ENCODE results near the gene TRIL. TPM values are rescaled to one million over a fixed set of nuclear protein-coding genes. Genes with fewer than 3 reads are reported as not detected.

The TRIL gene
- total and polyA plus RNA-seq, 2 of the 4 experiments (the other 2 are of a cell fraction): under 0.01 to 0.09 TPM

- H3K27ac ChIP-seq (ENCODE audit: insufficient read depth, low read length): no peak overlapping the region
- ATAC-seq (ENCODE audit: low read depth): no peak; the same call in 1 of the 2 replicates
- no CpG with 5 or more reads among the region's 4 CpGs for WGBS, 2 experiments (ENCODE audit: extremely low coverage in 2 of 2, insufficient read length in 1 of 2)
- TF ChIP-seq CEBPB (IDR thresholded peaks at IDR 0.05; ENCODE audit: low read depth, low read length) (no peak), ELK1 (IDR thresholded peaks at IDR 0.05; ENCODE audit: borderline replicate concordance, low read depth, low read length) (no peak), RAD21 (IDR thresholded peaks at IDR 0.05; ENCODE audit: low read length) (no peak), POLR2A (IDR thresholded peaks at IDR 0.05; ENCODE audit: low read depth, low read length) (no peak), RFX5 (IDR thresholded peaks at IDR 0.05; ENCODE audit: low read depth, low read length) (no peak), CTCF (conservative IDR thresholded peaks at IDR 0.05; ENCODE audit: low read depth, low read length) (no peak), CHD1 (IDR thresholded peaks at IDR 0.05; ENCODE audit: low read depth, low read length) (no peak), SMC3 (IDR thresholded peaks at IDR 0.05; ENCODE audit: low read depth, low read length) (no peak), MXI1 (IDR thresholded peaks at IDR 0.05; ENCODE audit: borderline replicate concordance, low read depth, low read length) (no peak), BHLHE40 (IDR thresholded peaks at IDR 0.05; ENCODE audit: low read depth, low read length) (no peak), RCOR1 (IDR thresholded peaks at IDR 0.05; ENCODE audit: insufficient replicate concordance, low read length) (no peak), NFE2L2 (IDR thresholded peaks at IDR 0.05; ENCODE audit: low read depth, low read length) (no peak), USF2 (IDR thresholded peaks at IDR 0.05; ENCODE audit: low read depth, low read length) (no peak), FOS (IDR thresholded peaks at IDR 0.05; ENCODE audit: low read depth, low read length) (no peak), MAFK (IDR thresholded peaks at IDR 0.05; ENCODE audit: low read depth, low read length) (no peak)
Observed at GRCh38 chr7:28903730-28904577, 54.2 kb downstream of the TRIL start.

More at GRCh38 chr7:28903730-28904577, 54.2 kb downstream of the TRIL start:
- no peak overlapping the region for H4K8ac ChIP-seq (ENCODE audit: low read depth in 2 of 2, low read length in 2 of 2)
- H3K23ac ChIP-seq (ENCODE audit: low read depth, low read length): no peak overlapping the region
- no peak overlapping the region for H2BK5ac ChIP-seq (ENCODE audit: low read depth, low read length, poor library complexity, severe bottlenecking)
- DNase-seq: no peak
- no TSS peak for BruUV-seq (replicated peaks)
- dilution Hi-C loops (cut with HindIII; ENCODE audit: low sequenced_read_pairs, unreplicated experiment) (no loop called here), intact Hi-C loops (cut with micrococcal nuclease) (no loop called here), in situ Hi-C loops (cut with MboI; ENCODE audit: low sequenced_read_pairs) (no loop called here)
- no peak overlapping the region for H3K18ac ChIP-seq (ENCODE audit: low read depth, low read length)
- peak overlapping the region; percentile 30 for H3K4me3 ChIP-seq (ENCODE audit: insufficient read depth, low read depth, low read length)
- H3K4me1 ChIP-seq (ENCODE audit: control insufficient read depth, insufficient read depth, low read length): no peaks in the 10 kb centered on the region; the same call in 1 of the 2 replicates
- no peaks in the 10 kb centered on the region for H4K20me1 ChIP-seq (ENCODE audit: insufficient read depth, low read length)
- H2AK5ac ChIP-seq (ENCODE audit: low read depth, low read length): no peak overlapping the region
- no peaks in the 10 kb centered on the region for H3K9me1 ChIP-seq (ENCODE audit: insufficient read depth, low read length)
- no peak overlapping the region; the same call in 1 of the 2 replicates for H3K9ac ChIP-seq (ENCODE audit: low read depth, low read length)
- no peak overlapping the region for H3K56ac ChIP-seq (ENCODE audit: extremely low read depth, insufficient read depth, low read length)
- H3K4ac ChIP-seq (ENCODE audit: low read depth, low read length): no peak overlapping the region
- no peak overlapping the region for H4K5ac ChIP-seq (ENCODE audit: low read depth, low read length)
- H2BK120ac ChIP-seq (ENCODE audit: low read depth, low read length): no peak overlapping the region
- ChIA-PET POLR2A (ENCODE audit: unreplicated experiment) (interaction anchor here (0.6 kb wide), 1 partner anchor 66 kb away, joined by 3 read pairs; no protein-coding TSS in a partner anchor), CTCF (interaction anchor here (1.0 kb wide), 2 partner anchors 18 to 23 kb away, joined by 3 to 5 read pairs; no protein-coding TSS in a partner anchor)
- H3K9me3 ChIP-seq (ENCODE audit: control insufficient read depth, insufficient read depth, low read length): no peaks in the 10 kb centered on the region
- peaks cover 3% of the 10 kb centered on the region for H3K27me3 ChIP-seq (ENCODE audit: control insufficient read depth, insufficient read depth, low read length)
- H3K4me2 ChIP-seq (ENCODE audit: low read depth, low read length): peak overlapping the region; percentile 86
- no peak overlapping the region for H3K14ac ChIP-seq (replicated peaks; ENCODE audit: low read depth, low read length)
- no peaks in the 10 kb centered on the region for H3K36me3 ChIP-seq (ENCODE audit: control insufficient read depth, insufficient read depth, low read length)
- H3K79me1 ChIP-seq (ENCODE audit: low read depth in 1 of 2, low read length in 2 of 2): no peaks in the 10 kb centered on the region
- peak overlapping the region; percentile 16 for H2AFZ ChIP-seq (replicated peaks; ENCODE audit: low read length, poor library complexity)
- H2BK20ac ChIP-seq (ENCODE audit: low read depth, low read length): no peak overlapping the region
- no peak overlapping the region for H4K91ac ChIP-seq (ENCODE audit: insufficient read depth, low read depth, low read length)
- H2AK9ac ChIP-seq (replicated peaks; ENCODE audit: low read depth, low read length, poor library complexity): no peak overlapping the region
- H2BK15ac ChIP-seq (ENCODE audit: low read depth, low read length): no peak overlapping the region
